Measurements from ENCODE around the gene SP100. TPM values are rescaled to one million over a fixed set of nuclear protein-coding genes. Genes with fewer than 3 reads are reported as not detected.

The SP100 gene
- total and polyA plus RNA-seq, 2 of the 13 experiments (the other 11 are each of a cell fraction or from before 2014, with no cell fraction given), result 12.6 to 16.5 TPM

GRCh38 chr2:230575642-230576324 is 159.8 kb downstream of the SP100 start:
- intact Hi-C loops (cut with micrococcal nuclease; ENCODE audit: unreplicated experiment), result no loop called here
- ChIA-PET POLR2A (no interaction called here), CTCF (ENCODE audit: low intra/inter-chr PET ratio, low total read pairs) (no interaction called here)
- ATAC-seq (no peak), FAIRE-seq (no peak), DNase-seq (ENCODE audit: low spot score) (no peak)
- Histone ChIP-seq H3K36me3 (replicated peaks in 1 of 2; ENCODE audit: control insufficient read depth in 1 of 2, insufficient read depth in 2 of 2, low read length in 2 of 2) (no peaks in the 10 kb centered on the region), H3K9ac (ENCODE audit: insufficient read depth, low read depth, low read length) (no peak overlapping the region), H3K27me3 (ENCODE audit: control insufficient read depth in 1 of 2, insufficient read depth in 2 of 2, low read length in 2 of 2) (peaks cover 3 to 24% of the 10 kb centered on the region in 2 experiments), H4K20me1 (ENCODE audit: insufficient read depth, low read length) (no peaks in the 10 kb centered on the region), H2AFZ (ENCODE audit: low read length) (no peak overlapping the region), H3K4me2 (ENCODE audit: low read depth, low read length) (no peak overlapping the region), H3K4me1 (ENCODE audit: insufficient read depth, low read length) (0 out of 2 replicates have a peak, but pooled peaks cover 5% of the 10 kb centered on the region), H3K9me3 (ENCODE audit: low read length) (peaks cover 7% of the 10 kb centered on the region; the same call in 1 of the 2 replicates), H3K4me3 (replicated peaks in 1 of 3; ENCODE audit: insufficient read depth in 1 of 3, low read depth in 2 of 3, low read length in 3 of 3) (no peak overlapping the region), H3K27ac (ENCODE audit: extremely low read length, insufficient read depth, low read length) (no peak overlapping the region), H3K79me2 (ENCODE audit: insufficient read depth, low read length) (no peaks in the 10 kb centered on the region)
- TF ChIP-seq, protein P1, sequence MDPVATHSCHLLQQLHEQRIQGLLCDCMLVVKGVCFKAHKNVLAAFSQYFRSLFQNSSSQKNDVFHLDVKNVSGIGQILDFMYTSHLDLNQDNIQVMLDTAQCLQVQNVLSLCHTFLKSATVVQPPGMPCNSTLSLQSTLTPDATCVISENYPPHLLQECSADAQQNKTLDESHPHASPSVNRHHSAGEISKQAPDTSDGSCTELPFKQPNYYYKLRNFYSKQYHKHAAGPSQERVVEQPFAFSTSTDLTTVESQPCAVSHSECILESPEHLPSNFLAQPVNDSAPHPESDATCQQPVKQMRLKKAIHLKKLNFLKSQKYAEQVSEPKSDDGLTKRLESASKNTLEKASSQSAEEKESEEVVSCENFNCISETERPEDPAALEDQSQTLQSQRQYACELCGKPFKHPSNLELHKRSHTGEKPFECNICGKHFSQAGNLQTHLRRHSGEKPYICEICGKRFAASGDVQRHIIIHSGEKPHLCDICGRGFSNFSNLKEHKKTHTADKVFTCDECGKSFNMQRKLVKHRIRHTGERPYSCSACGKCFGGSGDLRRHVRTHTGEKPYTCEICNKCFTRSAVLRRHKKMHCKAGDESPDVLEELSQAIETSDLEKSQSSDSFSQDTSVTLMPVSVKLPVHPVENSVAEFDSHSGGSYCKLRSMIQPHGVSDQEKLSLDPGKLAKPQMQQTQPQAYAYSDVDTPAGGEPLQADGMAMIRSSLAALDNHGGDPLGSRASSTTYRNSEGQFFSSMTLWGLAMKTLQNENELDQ (CRISPR knock-in tag; IDR thresholded peaks at IDR 0.05; ENCODE audit: borderline replicate concordance), result no peak
- TF ChIP-seq CREB1 (IDR thresholded peaks at IDR 0.05) (peak; percentile 25; the same call in 1 of the 2 replicates), CREB1 (CRISPR knock-in tag; IDR thresholded peaks at IDR 0.05) (no peak)
- in situ Hi-C loops (cut with HindIII; ENCODE audit: extremely low pct_ligation_motif_present, low pct_unique_long_range_greater_than_20kb), result no loop called here
- no TSS peak for BruUV-seq (replicated peaks)
- WGBS (ENCODE audit: low lambda C conversion rate), result 45% methylated on average over 9 of the region's 9 CpGs

DNA sequence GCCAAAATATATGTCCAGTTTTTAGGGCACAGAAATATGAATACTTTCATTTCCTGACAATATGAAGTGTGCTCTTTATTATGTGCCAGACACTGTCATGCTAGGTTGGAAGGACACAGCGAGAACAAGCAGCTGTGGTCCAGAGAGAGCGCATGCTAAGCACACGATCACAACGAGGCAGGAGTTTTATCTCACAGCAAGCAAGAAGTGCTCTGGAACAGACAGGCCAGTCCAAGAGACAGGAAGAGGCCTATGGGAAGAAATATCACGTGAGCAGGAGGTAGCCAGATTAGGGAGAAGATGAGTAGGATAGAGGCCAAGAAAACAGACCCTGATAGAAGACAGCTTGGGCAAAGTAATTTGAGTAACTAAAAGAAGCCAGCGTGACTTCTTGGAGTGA is 161.1 kb downstream of the SP100 start:
- no peak for ATAC-seq
- no peak for DNase-seq (ENCODE audit: low spot score)
- Histone ChIP-seq H3K9me3 (ENCODE audit: low read length) (no peaks in the 10 kb centered on the region), H3K79me2 (ENCODE audit: insufficient read depth, low read length) (no peaks in the 10 kb centered on the region), H3K9ac (ENCODE audit: insufficient read depth, low read depth, low read length) (no peak overlapping the region), H3K36me3 (replicated peaks in 1 of 2; ENCODE audit: control insufficient read depth in 1 of 2, insufficient read depth in 2 of 2, low read length in 2 of 2) (no peaks in the 10 kb centered on the region), H3K4me2 (ENCODE audit: low read depth, low read length) (no peak overlapping the region), H3K4me1 (ENCODE audit: insufficient read depth, low read length) (0 out of 2 replicates have a peak, but pooled peaks cover 5% of the 10 kb centered on the region), H4K20me1 (ENCODE audit: insufficient read depth, low read length) (no peaks in the 10 kb centered on the region), H3K27me3 (ENCODE audit: control insufficient read depth in 1 of 2, insufficient read depth in 2 of 2, low read length in 2 of 2) (peaks cover 3 to 25% of the 10 kb centered on the region in 2 experiments; a peak in 4 of 5 replicates), H3K27ac (ENCODE audit: extremely low read length, insufficient read depth, low read length) (no peak overlapping the region), H3K4me3 (replicated peaks in 1 of 3; ENCODE audit: insufficient read depth in 1 of 3, low read depth in 2 of 3, low read length in 3 of 3) (no peak overlapping the region), H2AFZ (ENCODE audit: low read length) (no peak overlapping the region)
- WGBS (ENCODE audit: low lambda C conversion rate), result 31% methylated on average over 6 of the region's 6 CpGs
- ChIA-PET POLR2A (no interaction called here), CTCF (ENCODE audit: low intra/inter-chr PET ratio, low total read pairs) (no interaction called here)
- in situ Hi-C loops (cut with HindIII; ENCODE audit: extremely low pct_ligation_motif_present, low pct_unique_long_range_greater_than_20kb), result no loop called here
- no peak for FAIRE-seq
- BruUV-seq (replicated peaks), result no TSS peak
- intact Hi-C loops (cut with micrococcal nuclease; ENCODE audit: unreplicated experiment), result no loop called here
- TF ChIP-seq ZNF557 (CRISPR knock-in tag; IDR thresholded peaks at IDR 0.05), result no peak
- no peak for TF ChIP-seq NFKB2 (CRISPR knock-in tag; IDR thresholded peaks at IDR 0.05; ENCODE audit: borderline replicate concordance)
- TF ChIP-seq, protein P2, sequence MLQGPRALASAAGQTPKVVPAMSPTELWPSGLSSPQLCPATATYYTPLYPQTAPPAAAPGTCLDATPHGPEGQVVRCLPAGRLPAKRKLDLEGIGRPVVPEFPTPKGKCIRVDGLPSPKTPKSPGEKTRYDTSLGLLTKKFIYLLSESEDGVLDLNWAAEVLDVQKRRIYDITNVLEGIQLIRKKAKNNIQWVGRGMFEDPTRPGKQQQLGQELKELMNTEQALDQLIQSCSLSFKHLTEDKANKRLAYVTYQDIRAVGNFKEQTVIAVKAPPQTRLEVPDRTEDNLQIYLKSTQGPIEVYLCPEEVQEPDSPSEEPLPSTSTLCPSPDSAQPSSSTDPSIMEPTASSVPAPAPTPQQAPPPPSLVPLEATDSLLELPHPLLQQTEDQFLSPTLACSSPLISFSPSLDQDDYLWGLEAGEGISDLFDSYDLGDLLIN (CRISPR knock-in tag; IDR thresholded peaks at IDR 0.05; ENCODE audit: borderline replicate concordance), result no peak
- TF ChIP-seq ZNF331 (CRISPR knock-in tag; IDR thresholded peaks at IDR 0.05), result no peak
- TF ChIP-seq, protein P3, sequence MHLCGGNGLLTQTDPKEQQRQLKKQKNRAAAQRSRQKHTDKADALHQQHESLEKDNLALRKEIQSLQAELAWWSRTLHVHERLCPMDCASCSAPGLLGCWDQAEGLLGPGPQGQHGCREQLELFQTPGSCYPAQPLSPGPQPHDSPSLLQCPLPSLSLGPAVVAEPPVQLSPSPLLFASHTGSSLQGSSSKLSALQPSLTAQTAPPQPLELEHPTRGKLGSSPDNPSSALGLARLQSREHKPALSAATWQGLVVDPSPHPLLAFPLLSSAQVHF (CRISPR knock-in tag; IDR thresholded peaks at IDR 0.05), result no peak
- TF ChIP-seq SRSF9 (IDR thresholded peaks at IDR 0.05; ENCODE audit: borderline replicate concordance, insufficient read depth, low read depth, low read length, poor library complexity, severe bottlenecking), result no peak
- no peak for TF ChIP-seq ZNF567 (CRISPR knock-in tag; IDR thresholded peaks at IDR 0.05; ENCODE audit: borderline replicate concordance)
- TF ChIP-seq NCOA2 (CRISPR knock-in tag; IDR thresholded peaks at IDR 0.05), result no peak
- TF ChIP-seq MAFK (conservative IDR thresholded peaks at IDR 0.05 in 1 of 2, IDR thresholded peaks at IDR 0.05 in 1 of 2; ENCODE audit: low read length in 2 of 2), result no peak
- no peak for TF ChIP-seq ZSCAN9 (CRISPR knock-in tag; IDR thresholded peaks at IDR 0.05; ENCODE audit: borderline replicate concordance)
- no peak for TF ChIP-seq MIER3 (CRISPR knock-in tag; IDR thresholded peaks at IDR 0.05; ENCODE audit: borderline replicate concordance)

Measured in HepG2 (cell line).